GM10847 (cell line): ENCODE results near the gene OSGIN1.

Source experiments
- POLR2A ChIP-seq: IDR thresholded peaks from 2 replicates; pipeline ENCODE4 v1.6.1; 2011; ENCODE audit not compliant: insufficient read length; ENCODE audit errors: extremely low read depth

Gene OSGIN1

DNA sequence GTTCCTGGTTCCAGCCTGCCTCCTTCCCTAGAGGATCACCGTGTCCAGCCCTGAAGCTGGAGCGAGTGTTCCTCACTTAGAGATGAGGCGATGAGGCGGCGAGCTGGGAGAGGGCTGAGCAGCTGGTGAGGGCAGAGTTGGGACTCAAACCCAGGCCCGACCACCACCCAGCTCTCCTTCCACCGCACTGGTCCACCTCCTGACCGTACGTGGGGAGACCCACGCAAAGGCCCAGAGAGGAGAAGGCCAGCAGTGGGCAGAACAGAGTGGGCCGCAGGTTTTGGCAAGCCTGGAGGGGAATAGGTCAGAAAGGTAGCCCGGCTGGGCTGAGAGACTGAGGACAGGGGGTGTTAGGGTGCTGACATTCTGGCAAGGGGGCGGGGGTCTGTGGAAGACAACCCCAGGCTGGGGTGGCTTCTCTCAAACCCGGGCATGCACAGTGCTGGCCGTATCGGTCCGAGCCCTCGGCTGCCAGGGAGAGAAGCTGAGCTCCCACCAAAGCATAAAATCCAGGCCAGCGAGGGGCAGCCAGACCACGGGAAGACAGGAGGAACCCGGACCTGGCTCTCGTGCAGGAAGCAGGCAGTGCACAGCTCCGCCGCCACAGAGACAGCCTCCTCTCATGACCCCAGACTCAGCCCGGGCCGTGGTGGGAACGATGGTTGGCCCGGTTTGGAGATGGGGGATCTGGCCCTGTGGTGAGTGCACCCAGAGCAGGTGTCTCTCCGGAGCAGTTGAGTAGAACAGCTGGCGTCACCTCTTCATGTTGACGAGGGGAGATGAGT is 29.3 kb upstream of the OSGIN1 start:
- no peak for TF ChIP-seq POLR2A

DNA sequence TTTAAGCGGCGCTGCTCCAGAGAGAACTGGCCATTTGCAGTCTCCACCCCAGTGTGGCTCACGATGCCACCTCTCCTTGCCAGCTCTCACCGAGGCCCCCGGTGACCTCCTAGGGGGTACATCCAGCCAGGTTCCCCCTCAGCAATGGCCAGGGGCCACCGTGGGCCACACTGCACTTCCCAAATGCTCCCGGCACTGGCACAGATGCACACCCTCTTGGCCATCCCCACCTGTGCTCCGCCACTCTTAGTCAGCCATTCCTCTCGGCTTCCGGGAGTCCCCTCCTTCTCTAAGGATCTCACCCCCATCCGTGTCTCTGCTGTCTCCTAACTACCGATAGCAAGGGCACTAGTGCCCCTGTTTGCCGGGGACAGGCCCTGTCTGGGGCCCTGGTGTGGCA is 28.4 kb upstream of the OSGIN1 start:
- no peak for TF ChIP-seq POLR2A

DNA sequence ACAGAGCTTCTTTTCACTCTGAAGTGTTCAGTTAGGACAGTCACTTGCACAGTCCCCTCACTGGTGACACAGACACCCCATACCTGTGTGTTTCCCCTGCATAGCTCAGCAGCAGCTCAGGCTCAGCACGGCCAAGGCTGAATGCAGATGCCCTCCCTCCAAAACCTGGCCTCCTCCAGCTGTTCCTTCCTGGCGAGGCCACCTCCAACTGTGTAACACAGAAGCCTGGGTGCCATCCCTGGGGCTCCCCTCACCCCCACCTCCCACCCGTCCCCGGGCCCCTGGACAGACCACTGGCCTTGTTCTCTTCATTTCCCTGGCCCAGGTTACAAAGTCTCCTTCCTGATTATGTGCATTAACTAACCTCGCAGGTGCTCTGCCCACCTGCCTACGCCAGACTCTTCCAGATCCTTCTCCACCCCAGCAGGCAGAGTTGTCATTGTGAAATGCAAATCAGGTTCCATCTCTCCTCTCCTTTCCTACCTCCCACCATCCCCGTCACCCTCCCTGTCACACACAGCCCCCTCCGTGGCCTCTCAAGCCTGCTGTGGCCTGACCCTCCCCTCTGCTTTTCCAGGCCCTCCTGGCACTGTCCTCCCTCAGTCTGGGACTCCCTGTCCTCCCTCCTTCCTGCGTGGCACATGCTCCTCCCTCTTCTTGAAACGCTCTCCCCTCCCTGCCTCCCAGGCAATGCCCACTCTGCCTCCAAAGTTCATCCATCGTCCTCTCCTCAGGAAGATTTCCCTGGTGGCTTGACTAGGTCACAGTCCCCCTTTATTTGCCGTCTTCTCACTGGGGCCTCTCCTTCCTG is 27.7 kb upstream of the OSGIN1 start:
- no peak for TF ChIP-seq POLR2A

DNA sequence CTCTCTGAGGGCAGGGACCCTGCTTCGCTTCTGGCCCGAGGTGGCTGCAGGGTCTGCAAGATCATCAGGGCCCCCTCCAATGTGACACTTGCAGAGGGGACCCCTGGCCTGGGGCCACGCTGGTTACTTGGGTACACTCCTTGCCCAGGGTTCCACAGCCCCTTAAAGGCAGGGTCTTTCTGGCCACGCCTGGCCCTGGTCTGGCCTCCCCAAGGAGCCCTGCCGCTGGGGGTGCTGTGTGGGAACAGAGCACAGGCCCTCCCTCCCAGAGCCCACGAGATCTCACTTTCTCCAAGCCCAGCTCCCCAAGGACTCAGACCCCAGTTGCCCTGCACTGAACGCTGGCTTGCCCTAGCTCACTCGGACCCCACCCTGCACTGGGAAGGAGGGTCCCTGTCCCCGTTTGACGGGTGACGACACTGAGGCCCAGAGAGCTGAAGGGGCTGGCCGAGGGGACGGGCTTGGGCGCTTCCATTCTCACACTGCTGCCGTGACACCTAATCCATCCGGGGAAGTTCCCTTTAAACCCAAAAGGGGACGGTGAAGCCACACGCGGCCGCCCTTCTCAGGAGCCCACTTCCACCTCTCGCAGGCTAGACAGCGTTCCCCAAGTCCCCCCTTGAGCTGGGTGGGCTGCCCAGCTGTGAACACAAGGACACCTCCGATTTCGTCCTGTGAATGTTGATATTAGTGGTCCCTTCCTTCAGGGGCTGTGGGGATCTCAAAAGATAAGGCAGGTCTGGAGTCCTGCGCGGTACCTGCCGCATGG is 26.9 kb upstream of the OSGIN1 start:
- TF ChIP-seq POLR2A: no peak

DNA sequence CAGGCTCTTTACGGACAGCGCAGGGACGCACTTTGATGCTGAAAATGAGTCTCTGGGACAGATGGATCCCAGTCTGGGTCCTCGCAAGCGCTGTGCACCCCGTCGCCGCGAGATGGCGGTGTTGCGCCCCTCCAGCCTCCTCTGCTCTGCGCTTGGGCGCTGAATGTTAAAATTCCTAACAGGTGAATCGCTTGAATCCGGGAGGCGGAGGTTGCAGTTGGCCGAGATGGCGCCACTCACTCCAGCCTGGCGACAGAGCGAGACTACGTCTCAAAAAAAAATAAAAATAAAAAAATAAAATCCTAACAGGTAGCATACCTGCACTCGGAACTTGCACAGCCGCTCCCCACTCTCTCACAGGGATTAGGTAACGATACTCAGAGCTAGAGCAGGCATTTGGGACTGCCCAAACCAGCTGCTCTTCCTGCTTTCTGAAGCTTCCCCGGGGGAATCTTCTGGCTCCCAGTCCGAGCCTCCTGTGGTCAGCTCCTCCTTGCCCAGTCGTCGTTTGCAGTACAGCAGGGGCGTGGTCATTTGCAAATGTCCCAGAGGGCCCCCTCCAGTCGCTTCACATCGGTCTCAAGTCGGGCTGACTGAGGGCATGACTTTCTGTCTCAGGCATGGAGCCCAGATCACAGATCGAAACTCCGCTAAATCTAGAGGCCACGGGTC is 26.2 kb upstream of the OSGIN1 start:
- TF ChIP-seq POLR2A: no peak

DNA sequence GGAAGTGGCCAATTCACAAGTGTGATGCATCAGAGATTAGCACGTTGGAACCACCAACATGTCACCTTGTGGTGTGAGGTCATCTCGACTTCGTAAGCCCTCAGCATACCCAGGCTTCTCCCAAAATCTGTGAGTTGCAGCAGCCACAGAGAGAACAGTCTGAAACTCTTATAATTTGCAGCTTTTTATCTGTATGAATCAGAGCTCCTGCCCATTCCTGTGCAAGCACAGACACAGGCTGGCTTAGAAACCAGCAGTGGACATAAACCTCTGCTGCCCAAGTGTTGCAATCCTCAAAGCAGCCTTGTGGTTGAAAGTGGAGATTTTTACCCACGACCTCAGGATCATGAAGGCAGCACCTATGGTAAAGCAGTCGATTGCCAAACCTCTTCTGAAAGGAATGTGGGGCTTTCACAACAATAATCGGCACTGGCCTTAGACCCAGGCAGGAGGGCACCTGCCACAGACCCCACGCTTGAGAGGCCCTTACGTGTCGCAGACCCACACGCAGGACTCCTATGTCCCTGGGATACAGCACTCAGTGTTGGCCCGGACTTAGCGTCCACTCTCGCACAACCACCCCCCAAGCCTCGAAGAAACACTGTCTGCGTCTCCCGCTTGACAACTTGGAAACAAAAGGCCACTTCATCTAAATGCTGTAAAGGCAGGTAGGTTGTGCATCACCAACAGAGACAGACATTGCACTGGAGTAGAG is 24.5 kb upstream of the OSGIN1 start:
- no peak for TF ChIP-seq POLR2A

DNA sequence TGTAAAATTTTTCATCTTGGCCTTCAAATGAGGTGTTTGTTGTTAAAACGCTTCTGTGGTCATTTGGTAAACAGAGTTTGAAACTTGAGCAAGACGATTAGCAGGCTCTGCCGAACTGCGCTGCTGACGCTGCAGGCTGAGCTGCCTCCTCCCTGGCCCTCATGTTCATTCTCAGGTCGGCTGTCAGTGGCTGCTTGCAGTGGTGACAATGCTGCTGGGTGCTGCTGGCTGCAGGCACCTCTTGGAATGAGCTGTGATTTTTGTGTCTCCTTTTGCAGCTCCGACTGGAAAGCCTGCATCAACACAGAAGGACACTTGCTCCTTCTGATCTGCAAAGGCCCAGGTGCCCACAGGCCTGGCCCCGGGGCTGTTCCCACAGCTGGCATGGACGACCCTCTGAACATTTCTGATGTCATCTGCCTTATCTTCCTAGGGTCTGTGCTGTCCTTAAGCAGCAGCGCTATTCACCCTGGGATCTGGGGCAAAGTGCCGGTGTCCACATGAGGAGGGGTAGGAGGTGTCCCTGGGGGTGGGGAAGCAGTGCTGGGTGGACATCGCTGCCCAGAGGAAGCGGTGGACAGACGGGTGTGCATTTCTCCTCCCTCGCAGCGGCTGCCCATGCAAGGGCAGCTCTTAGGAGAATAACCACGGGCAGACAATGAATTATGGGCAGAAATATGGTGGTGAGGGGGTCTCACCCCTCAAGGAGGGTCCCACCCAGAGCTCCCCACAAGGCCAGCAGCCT is 23.1 kb upstream of the OSGIN1 start:
- TF ChIP-seq POLR2A: no peak

DNA sequence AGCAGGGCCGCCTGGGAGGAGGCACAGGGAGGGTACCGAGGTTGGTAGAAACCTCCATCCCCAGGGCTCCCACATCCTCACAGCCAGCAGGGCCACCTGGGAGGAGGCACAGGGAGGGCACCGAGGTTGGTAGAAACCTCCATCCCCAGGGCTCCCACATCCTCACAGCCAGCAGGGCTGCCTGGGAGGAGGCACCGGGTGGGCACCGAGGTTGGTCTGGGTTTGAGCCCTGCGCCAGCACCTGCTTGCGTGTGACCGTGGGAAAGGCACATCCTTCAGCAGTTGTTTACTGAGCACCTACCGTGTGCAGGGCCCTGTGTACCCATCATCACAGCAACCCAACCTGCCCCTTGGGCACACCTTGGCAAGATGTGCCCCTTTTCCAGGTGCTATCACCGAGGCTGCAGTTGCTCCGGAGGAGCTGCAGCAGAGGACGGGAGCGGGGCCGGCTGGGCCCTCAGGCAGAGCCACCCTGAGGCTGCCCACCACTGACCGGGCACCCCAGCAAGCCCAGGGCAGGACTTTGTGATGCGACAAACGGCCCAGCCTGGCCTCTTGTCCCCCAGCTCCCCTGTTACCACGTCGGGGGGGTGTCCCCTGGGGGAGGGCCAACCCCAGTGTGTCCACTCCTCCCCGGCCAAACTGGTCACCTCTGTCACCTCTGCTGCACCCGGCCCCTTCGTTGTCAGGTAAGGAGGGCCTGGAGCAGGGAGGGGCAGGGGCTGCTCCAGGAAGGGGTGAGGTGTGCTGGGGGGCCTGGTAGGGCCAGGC is 22.1 kb upstream of the OSGIN1 start:
- no peak for TF ChIP-seq POLR2A

DNA sequence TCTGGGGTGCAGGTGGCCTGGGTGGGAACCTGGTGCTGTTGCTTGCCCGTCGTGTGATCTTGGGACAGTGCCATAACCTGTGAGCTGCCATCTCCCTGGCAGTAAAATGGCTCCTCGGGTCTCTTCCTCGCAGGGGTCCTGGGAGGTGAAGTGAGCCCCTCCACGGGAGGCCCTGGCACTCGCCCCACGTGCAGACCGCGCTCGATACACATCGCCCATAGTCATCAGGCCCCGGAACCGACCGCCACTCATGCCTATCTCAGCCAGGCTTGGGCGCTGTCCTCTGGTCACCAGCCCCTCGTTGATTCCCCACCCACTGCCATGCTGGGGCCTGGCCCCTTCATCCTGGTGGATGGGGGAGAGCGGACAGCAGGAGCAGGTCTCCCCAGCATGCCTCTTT is 21.5 kb upstream of the OSGIN1 start:
- no peak for TF ChIP-seq POLR2A

DNA sequence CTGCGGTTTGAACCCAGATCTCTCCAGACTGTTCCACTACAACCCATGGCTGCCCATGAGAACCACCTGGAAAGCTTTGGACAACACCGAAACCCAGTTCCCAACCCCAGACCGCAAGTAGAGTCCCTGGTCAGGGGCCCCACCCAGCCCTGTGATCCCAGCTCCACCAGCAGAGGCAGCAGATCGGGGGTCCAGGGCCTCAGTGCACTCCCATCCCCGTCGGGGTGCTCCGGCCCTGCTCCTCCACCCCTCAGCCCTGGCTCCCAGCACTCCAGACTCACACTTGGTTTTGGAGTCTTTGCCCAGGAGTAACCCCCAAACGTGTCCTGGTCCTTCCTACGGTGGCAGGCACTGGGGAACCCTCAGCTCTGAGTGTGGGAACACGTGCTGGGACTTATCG is 20.7 kb upstream of the OSGIN1 start:
- no peak for TF ChIP-seq POLR2A

DNA sequence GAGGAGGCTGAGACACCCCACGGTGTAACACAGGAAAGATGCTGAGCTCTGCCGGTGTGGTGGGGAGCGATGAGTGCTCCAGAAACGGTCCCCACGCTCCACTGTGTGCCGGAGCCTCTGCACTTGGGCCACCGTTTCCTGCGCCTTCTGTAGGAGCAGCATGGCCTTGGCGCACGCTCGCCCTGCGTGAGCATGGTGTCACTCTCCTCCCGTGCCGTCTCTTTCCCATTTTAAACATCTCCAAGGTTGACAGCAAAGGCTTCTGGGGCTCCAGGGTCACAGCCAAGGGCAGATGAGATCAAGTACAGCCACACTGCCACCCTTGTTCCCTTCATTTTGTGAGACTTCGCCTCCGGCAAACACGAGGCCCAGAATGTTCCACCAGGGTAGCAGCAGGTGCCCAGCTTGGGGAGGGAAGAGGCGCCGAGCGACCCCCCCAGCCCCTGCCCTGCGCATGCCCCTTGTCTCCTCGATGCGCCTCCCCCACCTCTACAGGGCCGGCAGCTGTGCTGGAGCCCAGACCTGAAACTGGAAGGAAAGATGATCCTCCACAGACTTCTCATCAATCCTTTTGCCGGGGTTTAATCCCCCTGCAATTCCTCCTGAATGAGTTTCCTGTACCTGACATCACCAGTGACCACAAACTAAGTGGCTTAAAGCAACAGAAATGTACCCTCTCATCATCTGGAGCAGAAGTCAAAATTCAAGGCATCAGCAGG is 19.9 kb upstream of the OSGIN1 start:
- TF ChIP-seq POLR2A: no peak

DNA sequence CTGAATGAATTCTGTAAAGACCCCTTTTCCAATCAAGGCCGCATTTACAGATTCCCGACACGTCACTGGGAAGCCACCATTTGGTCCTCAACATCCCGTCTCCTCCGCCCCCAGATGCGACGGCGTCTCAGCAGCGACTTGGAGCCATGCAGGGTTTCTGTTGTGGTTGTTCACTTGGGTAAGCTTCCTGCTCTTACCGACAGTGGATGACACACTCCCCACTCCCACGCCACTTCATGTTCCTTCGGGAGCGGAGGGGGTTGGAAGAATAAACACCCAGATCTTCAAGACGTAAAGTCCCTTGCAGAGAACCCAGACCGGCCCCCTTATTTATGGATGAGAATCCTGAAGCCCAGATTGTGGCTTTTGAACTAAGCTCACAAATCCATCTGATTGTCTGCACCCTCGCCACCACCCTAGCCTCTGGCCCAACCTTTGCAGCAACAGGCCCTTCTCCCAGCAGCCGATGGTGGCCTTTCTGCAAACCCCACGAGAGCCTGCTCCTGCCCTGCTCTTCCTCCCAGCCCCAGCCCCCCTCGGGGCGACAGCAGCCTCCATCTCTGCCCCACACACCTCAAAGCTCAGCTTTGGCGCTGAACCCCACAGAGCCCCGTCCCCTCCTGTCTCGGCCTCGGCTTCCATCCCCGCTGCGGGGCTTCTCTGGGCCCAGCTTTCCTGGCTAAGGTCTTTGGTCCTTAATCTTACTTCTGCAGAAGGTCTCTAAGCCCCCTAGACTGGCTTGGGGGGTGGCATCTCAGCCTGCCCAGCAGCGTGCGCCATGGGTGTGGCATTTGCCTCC is 19.0 kb upstream of the OSGIN1 start:
- TF ChIP-seq POLR2A: no peak
